Hepatocyte (in vitro differentiated cells): ENCODE results near the gene TMPRSS7. TPM values are rescaled to one million over a fixed set of nuclear protein-coding genes. Genes with fewer than 3 reads are reported as not detected.

Source experiments
- DNase-seq: peaks from one replicate; pipeline ENCODE4 v3.0.0-alpha.2; 2016; ENCODE audit warnings: low spot score
- H2AFZ ChIP-seq: fragments of 200-600 bp; sonication (generic); 2 replicates; pipeline ENCODE4 v1.6.0; 2016; ENCODE audit warnings: antibody characterized with exemption, mild to moderate bottlenecking
- H3K27ac ChIP-seq: fragments of 200-600 bp; sonication (generic); 2 replicates; pipeline ENCODE4 v1.5.1; 2016; ENCODE audit warnings: mild to moderate bottlenecking
- H3K27me3 ChIP-seq: fragments of 200-600 bp; sonication (generic); 2 replicates; pipeline ENCODE4 v1.6.1; 2016
- H3K36me3 ChIP-seq: fragments of 200-600 bp; sonication (generic); replicated peaks from 2 replicates; pipeline ENCODE4 v1.5.1; 2016; ENCODE audit warnings: low read depth; ENCODE audit not compliant: insufficient read depth
- H3K4me1 ChIP-seq: fragments of 200-600 bp; sonication (generic); 2 replicates; pipeline ENCODE4 v1.5.1; 2016; ENCODE audit warnings: mild to moderate bottlenecking, moderate library complexity; ENCODE audit not compliant: insufficient read depth
- H3K4me2 ChIP-seq: fragments of 200-600 bp; sonication (generic); 2 replicates; pipeline ENCODE4 v1.6.0; 2016
- H3K4me3 ChIP-seq: fragments of 200-600 bp; sonication (generic); 2 replicates; pipeline ENCODE4 v1.5.1; 2016; ENCODE audit warnings: mild to moderate bottlenecking
- H3K79me2 ChIP-seq: fragments of 200-600 bp; sonication (generic); 2 replicates; pipeline ENCODE4 v1.6.0; 2017; ENCODE audit warnings: mild to moderate bottlenecking
- H3K9me2 ChIP-seq: fragments of 200-600 bp; sonication (generic); replicated peaks from 2 replicates; pipeline ENCODE4 v1.6.0; 2017; ENCODE audit warnings: mild to moderate bottlenecking; ENCODE audit not compliant: insufficient read depth
- H3K9me3 ChIP-seq: fragments of 200-600 bp; sonication (generic); 2 replicates; pipeline ENCODE4 v1.5.1; 2016; ENCODE audit warnings: low read depth, mild to moderate bottlenecking
- H4K20me1 ChIP-seq: fragments of 200-600 bp; sonication (generic); 2 replicates; pipeline ENCODE4 v1.6.0; 2016; ENCODE audit warnings: mild to moderate bottlenecking; ENCODE audit not compliant: insufficient read depth, poor library complexity, severe bottlenecking
- CTCF ChIP-seq: fragments of 200-600 bp; sonication (generic); IDR thresholded peaks from 2 replicates; pipeline ENCODE4 v1.5.1; 2016; ENCODE audit warnings: antibody characterized with exemption, mild to moderate bottlenecking; ENCODE audit not compliant: poor library complexity
- EZH2 ChIP-seq: fragments of 200-600 bp; sonication (generic); IDR thresholded peaks from 2 replicates; pipeline ENCODE4 v1.6.1; 2016; ENCODE audit warnings: antibody characterized with exemption, mild to moderate bottlenecking, borderline replicate concordance
- EZH2phosphoT487 ChIP-seq: fragments of 200-600 bp; sonication (generic); IDR thresholded peaks from one replicate; pipeline ENCODE4 v1.6.1; 2018; ENCODE audit warnings: antibody characterized with exemption, mild to moderate bottlenecking, low read depth, moderate library complexity; ENCODE audit not compliant: unreplicated experiment, severe bottlenecking
- WGBS: methylation state at CpG from one replicate; pipeline ENCODE4 v1.1.6; 2016; ENCODE audit warnings: low lambda C conversion rate; ENCODE audit errors: missing lambda C conversion rate; 5-methylcytosine and 5-hydroxymethylcytosine counted together
- polyA plus RNA-seq: library from polyadenylated mRNA; unstranded; fragments of >200 nt; fragmentation: Nextera tagmentation; extraction: Ambion mirVana; gene quantifications from 2 replicates; pipeline ENCODE4 v1.2.1, GENCODE V29; 2016
- total RNA-seq: library from RNA; depleted of rRNA; stranded (reverse); fragments of >200 nt; gene quantifications from 2 replicates; pipeline ENCODE4 v1.2.3, GENCODE V29; 2014

The TMPRSS7 gene
- total and polyA plus RNA-seq, 2 experiments from 2014 or later = 0.06 TPM; not detected in 1

DNA sequence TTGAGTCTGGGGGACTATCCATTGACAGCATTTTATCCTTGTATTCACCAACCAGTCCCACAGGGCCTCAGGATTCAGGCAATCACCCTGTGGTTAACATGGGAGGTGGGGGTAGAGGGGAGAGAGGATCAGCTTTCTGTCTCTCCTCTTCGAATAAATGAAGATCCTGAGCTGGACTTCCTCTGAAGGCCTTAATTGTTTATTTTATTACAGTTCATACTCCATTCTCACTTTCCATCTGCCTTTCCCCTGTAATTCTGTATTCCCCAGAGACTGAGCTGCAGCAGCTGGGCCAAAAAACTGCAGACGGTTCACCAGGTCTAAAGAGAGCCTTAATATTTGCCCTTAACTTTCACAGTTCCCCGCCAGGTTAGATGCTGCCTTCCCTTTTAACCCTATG is 23.9 kb upstream of the TMPRSS7 start:
- H4K20me1 ChIP-seq = no peaks in the 10 kb centered on the region
- no peaks in the 10 kb centered on the region for H3K9me3 ChIP-seq
- no peak overlapping the region for H2AFZ ChIP-seq
- no peak overlapping the region for H3K4me3 ChIP-seq
- H3K27me3 ChIP-seq = no peaks in the 10 kb centered on the region
- no peaks in the 10 kb centered on the region for H3K36me3 ChIP-seq
- 77% methylated on average over 3 of the region's 3 CpGs for WGBS
- H3K9me2 ChIP-seq = no peaks in the 10 kb centered on the region
- no peak overlapping the region for H3K4me2 ChIP-seq
- DNase-seq = no peak
- no peak for TF ChIP-seq EZH2phosphoT487
- no peak for TF ChIP-seq CTCF
- no peak for TF ChIP-seq EZH2
- no peaks in the 10 kb centered on the region for H3K79me2 ChIP-seq
- H3K27ac ChIP-seq = no peak overlapping the region
- peaks cover 4% of the 10 kb centered on the region for H3K4me1 ChIP-seq

DNA sequence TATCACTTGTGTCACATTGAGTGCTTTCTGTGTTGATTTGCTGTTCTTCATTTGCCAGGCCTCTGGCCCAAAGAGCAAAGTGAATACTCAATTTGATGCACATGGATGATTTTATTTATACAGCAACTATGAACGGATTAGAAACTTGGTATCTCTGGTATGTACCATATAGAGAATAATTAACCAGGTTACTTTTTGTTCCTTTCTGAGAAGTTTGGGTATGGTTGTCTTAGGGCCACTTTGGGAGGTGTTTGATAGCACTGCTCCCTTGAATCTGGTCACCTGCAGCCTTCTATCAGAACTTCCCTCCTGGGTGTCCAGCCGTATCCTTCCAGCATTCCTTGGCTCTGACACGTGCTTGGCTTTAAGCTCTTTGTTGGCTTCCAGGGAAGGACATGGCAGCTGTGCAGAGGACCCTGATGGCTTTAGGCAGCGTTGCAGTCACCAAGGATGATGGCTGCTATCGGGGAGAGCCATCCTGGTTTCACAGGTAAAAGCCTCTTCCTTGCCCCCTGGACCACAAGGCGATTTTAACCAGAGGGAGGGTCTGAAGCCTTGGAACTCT is 23.1 kb upstream of the TMPRSS7 start:
- TF ChIP-seq EZH2phosphoT487 = no peak
- no peak for TF ChIP-seq CTCF
- TF ChIP-seq EZH2 = no peak
- Histone ChIP-seq H3K4me3 (no peak overlapping the region), H3K36me3 (no peaks in the 10 kb centered on the region), H3K9me2 (no peaks in the 10 kb centered on the region), H3K27me3 (no peaks in the 10 kb centered on the region), H4K20me1 (no peaks in the 10 kb centered on the region), H3K4me1 (peaks cover 4% of the 10 kb centered on the region), H3K9me3 (no peaks in the 10 kb centered on the region), H3K79me2 (no peaks in the 10 kb centered on the region), H2AFZ (no peak overlapping the region), H3K27ac (no peak overlapping the region), H3K4me2 (no peak overlapping the region)
- 67% methylated on average over 6 of the region's 6 CpGs for WGBS
- no peak for DNase-seq

- DNase-seq = no peak
- 79% methylated on average over 6 of the region's 6 CpGs for WGBS
- Histone ChIP-seq H3K4me2 (no peak overlapping the region), H3K79me2 (no peaks in the 10 kb centered on the region), H3K27me3 (no peaks in the 10 kb centered on the region), H4K20me1 (no peaks in the 10 kb centered on the region), H3K36me3 (no peaks in the 10 kb centered on the region), H3K4me3 (no peak overlapping the region), H3K9me2 (no peaks in the 10 kb centered on the region), H3K4me1 (peaks cover 4% of the 10 kb centered on the region), H3K9me3 (no peaks in the 10 kb centered on the region), H3K27ac (no peak overlapping the region), H2AFZ (no peak overlapping the region)
- TF ChIP-seq EZH2phosphoT487 (no peak), CTCF (no peak), EZH2 (no peak)
Observed at GRCh38 chr3:112012205-112012992, 22.1 kb upstream of the TMPRSS7 start.
